HepG2 (cell line): Measurements from ENCODE around the gene USP38. TPM values are rescaled to one million over a fixed set of nuclear protein-coding genes. Genes with fewer than 3 reads are reported as not detected.

Experiments used
- GATA4 ChIP-seq: sonication (generic); IDR thresholded peaks from 2 replicates; pipeline ENCODE4 v1.6.1; 2016; ENCODE audit warnings: antibody characterized with exemption, low read depth, borderline replicate concordance
- KLF9 ChIP-seq: IDR thresholded peaks from 2 replicates; pipeline ENCODE4 v1.6.1; 2016; ENCODE audit warnings: low read depth
- NCOA1 ChIP-seq: sonication (generic); formaldehyde crosslinking; IDR thresholded peaks from 2 replicates; pipeline ENCODE4 v1.9.0; 2021; ENCODE audit warnings: missing genetic modification reagents
- RARA ChIP-seq: IDR thresholded peaks from 2 replicates; pipeline ENCODE4 v1.6.1; 2016; ENCODE audit warnings: missing genetic modification reagents, missing compliant biosample characterization
- SPEN ChIP-seq: sonication (generic); formaldehyde crosslinking; IDR thresholded peaks from 2 replicates; pipeline ENCODE4 v1.5.1; 2020; ENCODE audit warnings: low read depth, mild to moderate bottlenecking, missing genetic modification reagents
- USF2 ChIP-seq, 2 experiments: sonication (generic) in 1 of 2; formaldehyde crosslinking in 1 of 2; IDR thresholded peaks; 2 replicates each; pipeline versions ENCODE4 v1.5.1 to v1.6.1; 2011 to 2020; ENCODE audit warnings: borderline replicate concordance in 1 of 2, low read depth in 1 of 2, low read length in 1 of 2, mild to moderate bottlenecking in 1 of 2, missing genetic modification reagents in 1 of 2, moderate library complexity in 1 of 2
- ZHX2 ChIP-seq, 2 experiments: sonication (generic) in 1 of 2; formaldehyde crosslinking in 1 of 2; IDR thresholded peaks; 2 replicates each; pipeline versions ENCODE4 v1.6.1 to v1.9.0; 2014 to 2022; ENCODE audit warnings: antibody characterized with exemption in 1 of 2, borderline replicate concordance in 1 of 2, inconsistent platforms in 1 of 2, low read depth in 1 of 2, missing genetic modification reagents in 1 of 2
- ZNF362 ChIP-seq: sonication (generic); formaldehyde crosslinking; IDR thresholded peaks from 2 replicates; pipeline ENCODE4 v1.4.0; 2020; ENCODE audit warnings: missing genetic modification reagents, mild to moderate bottlenecking, borderline replicate concordance
- ZNF431 ChIP-seq: sonication (generic); formaldehyde crosslinking; IDR thresholded peaks from 2 replicates; pipeline ENCODE4 v1.9.0; 2022; ENCODE audit warnings: missing genetic modification reagents, low read depth, mild to moderate bottlenecking, borderline replicate concordance
- ZNF543 ChIP-seq: sonication (generic); formaldehyde crosslinking; IDR thresholded peaks from 2 replicates; pipeline ENCODE4 v1.4.0; 2020; ENCODE audit warnings: mild to moderate bottlenecking, missing genetic modification reagents
- ZNF557 ChIP-seq: sonication (generic); formaldehyde crosslinking; IDR thresholded peaks from 2 replicates; pipeline ENCODE4 v1.4.0; 2020; ENCODE audit warnings: missing genetic modification reagents
- ZNF576 ChIP-seq: sonication (generic); formaldehyde crosslinking; IDR thresholded peaks from 2 replicates; pipeline ENCODE4 v1.4.0; 2020; ENCODE audit warnings: mild to moderate bottlenecking, missing genetic modification reagents
- ZNF607 ChIP-seq: sonication (generic); formaldehyde crosslinking; IDR thresholded peaks from 2 replicates; pipeline ENCODE4 v1.5.1; 2020; ENCODE audit warnings: missing genetic modification reagents, mild to moderate bottlenecking, borderline replicate concordance
- ZNF614 ChIP-seq: IDR thresholded peaks from 2 replicates; pipeline ENCODE4 v1.6.1; 2018; ENCODE audit warnings: missing biosample characterization, missing genetic modification reagents, inconsistent platforms, borderline replicate concordance
- ZNF672 ChIP-seq: sonication (generic); formaldehyde crosslinking; IDR thresholded peaks from 2 replicates; pipeline ENCODE4 v1.8.1; 2022; ENCODE audit warnings: missing genetic modification reagents
- ZNF839 ChIP-seq: sonication (generic); formaldehyde crosslinking; IDR thresholded peaks from 2 replicates; pipeline ENCODE4 v1.4.0; 2020; ENCODE audit warnings: missing genetic modification reagents, mild to moderate bottlenecking, borderline replicate concordance
- polyA plus RNA-seq, 8 experiments: library from polyadenylated mRNA; depleted of rRNA in 3 of 8; stranded (reverse) in 7 of 8; unstranded in 1 of 8; fragments of >200 nt; fragmentation: Illumina TruSeq in 4 of 8; extraction: Trizol in 4 of 8; gene quantifications; 2 replicates each; pipeline versions ENCODE4 v1.2.1 to v1.2.3, GENCODE V29; 2011 to 2016; ENCODE audit warnings: low read depth in 4 of 8, missing spikeins in 1 of 8, mixed read lengths in 1 of 8; ENCODE audit not compliant: insufficient read depth in 1 of 8
- total RNA-seq, 5 experiments: library from RNA; depleted of rRNA; stranded (reverse); fragments of >200 nt; fragmentation: Illumina TruSeq; extraction: Trizol; gene quantifications; 2 replicates each; pipeline ENCODE4 v1.2.3, GENCODE V29; 2016; ENCODE audit warnings: low read depth in 1 of 5

Gene USP38
- total and polyA plus RNA-seq, 2 of the 13 experiments (the other 11 are each of a cell fraction or from before 2014, with no cell fraction given) = 4.5 to 11.8 TPM

GRCh38 chr4:143185253-143186107, 763 bp downstream of the USP38 start (continued):
- TF ChIP-seq ZHX2 (IDR thresholded peaks at IDR 0.05; ENCODE audit: low read depth) (no peak), ZHX2 (CRISPR knock-in tag; IDR thresholded peaks at IDR 0.05; ENCODE audit: borderline replicate concordance) (0 out of 2 replicates have a peak, but pooled peaks have one; percentile 10), RARA (CRISPR knock-in tag) (no peak; the same call in 1 of the 2 replicates), ZNF607 (CRISPR knock-in tag) (0 out of 2 replicates have a peak, but pooled peaks have one; percentile 20), ZNF543 (CRISPR knock-in tag) (0 out of 2 replicates have a peak, but pooled peaks have one; percentile 63), KLF9 (CRISPR knock-in tag) (no peak), USF2 (IDR thresholded peaks at IDR 0.05; ENCODE audit: low read depth, low read length) (no peak), USF2 (CRISPR knock-in tag; IDR thresholded peaks at IDR 0.05; ENCODE audit: borderline replicate concordance) (peak; percentile 3; the same call in 1 of the 2 replicates), GATA4 (no peak), SPEN (peak; percentile 25), ZNF362 (CRISPR knock-in tag) (0 out of 2 replicates have a peak, but pooled peaks have one; percentile 29), ZNF614 (CRISPR knock-in tag) (0 out of 2 replicates have a peak, but pooled peaks have one; percentile 31), ZNF672 (CRISPR knock-in tag) (peak; percentile 79), ZNF839 (0 out of 2 replicates have a peak, but pooled peaks have one; percentile 42), ZNF576 (CRISPR knock-in tag) (no peak), ZNF431 (CRISPR knock-in tag) (0 out of 2 replicates have a peak, but pooled peaks have one; percentile 30), NCOA1 (CRISPR knock-in tag) (peak; percentile 64; the same call in 1 of the 2 replicates), ZNF557 (no peak)
